ENCODE results near the gene WDFY4.

Gene WDFY4

GRCh38 chr10:48805848-48806247 is 121.2 kb downstream of the WDFY4 start:
- TF ChIP-seq JUND (IDR thresholded peaks at IDR 0.05; ENCODE audit: low read depth), result no peak
- in situ Hi-C loops (cut with HindIII; ENCODE audit: low pct_unique_long_range_greater_than_20kb, low sequenced_read_pairs), result no loop called here
- DNase-seq (ENCODE audit: low read depth in 1 of 2, low spot score in 1 of 2), result peak in 1 of 2 experiments; percentile 27

- in situ Hi-C loops (cut with HindIII; ENCODE audit: low pct_unique_long_range_greater_than_20kb, low sequenced_read_pairs), result no loop called here
- TF ChIP-seq JUND (IDR thresholded peaks at IDR 0.05; ENCODE audit: low read depth), result no peak
- no peak for DNase-seq (ENCODE audit: low read depth in 1 of 2, low spot score in 1 of 2)
Measured at GRCh38 chr10:48806342-48806741, 121.7 kb downstream of the WDFY4 start.

- in situ Hi-C loops (cut with HindIII; ENCODE audit: low pct_unique_long_range_greater_than_20kb, low sequenced_read_pairs), result no loop called here
- DNase-seq (ENCODE audit: low read depth in 1 of 2, low spot score in 1 of 2), result no peak
- TF ChIP-seq JUND (IDR thresholded peaks at IDR 0.05; ENCODE audit: low read depth), result no peak
Measured at GRCh38 chr10:48807791-48808470, 123.3 kb downstream of the WDFY4 start.

- TF ChIP-seq JUND (IDR thresholded peaks at IDR 0.05; ENCODE audit: low read depth), result no peak
- in situ Hi-C loops (cut with HindIII; ENCODE audit: low pct_unique_long_range_greater_than_20kb, low sequenced_read_pairs), result no loop called here
- DNase-seq (ENCODE audit: low read depth in 1 of 2, low spot score in 1 of 2), result no peak
Measured at GRCh38 chr10:48809261-48809660, 124.6 kb downstream of the WDFY4 start.

GRCh38 chr10:48811461-48811860 is 126.8 kb downstream of the WDFY4 start:
- no peak for TF ChIP-seq JUND (IDR thresholded peaks at IDR 0.05; ENCODE audit: low read depth)
- in situ Hi-C loops (cut with HindIII; ENCODE audit: low pct_unique_long_range_greater_than_20kb, low sequenced_read_pairs), result no loop called here
- no peak for DNase-seq (ENCODE audit: low read depth in 1 of 2, low spot score in 1 of 2)

GRCh38 chr10:48811917-48812316 is 127.2 kb downstream of the WDFY4 start:
- TF ChIP-seq JUND (IDR thresholded peaks at IDR 0.05; ENCODE audit: low read depth), result no peak
- in situ Hi-C loops (cut with HindIII; ENCODE audit: low pct_unique_long_range_greater_than_20kb, low sequenced_read_pairs), result no loop called here
- no peak for DNase-seq (ENCODE audit: low read depth in 1 of 2, low spot score in 1 of 2)

- TF ChIP-seq JUND (IDR thresholded peaks at IDR 0.05; ENCODE audit: low read depth), result no peak
Measured at GRCh38 chr10:48813291-48813690, 128.6 kb downstream of the WDFY4 start.

GRCh38 chr10:48813825-48814224 is 129.2 kb downstream of the WDFY4 start:
- in situ Hi-C loops (cut with HindIII; ENCODE audit: low pct_unique_long_range_greater_than_20kb, low sequenced_read_pairs), result no loop called here
- TF ChIP-seq JUND (IDR thresholded peaks at IDR 0.05; ENCODE audit: low read depth), result no peak
- no peak for DNase-seq (ENCODE audit: low read depth in 1 of 2, low spot score in 1 of 2)

More at GRCh38 chr10:48813291-48813690, 128.6 kb downstream of the WDFY4 start:
- DNase-seq (ENCODE audit: low read depth in 1 of 2, low spot score in 1 of 2), result no peak
- in situ Hi-C loops (cut with HindIII; ENCODE audit: low pct_unique_long_range_greater_than_20kb, low sequenced_read_pairs), result no loop called here

GRCh38 chr10:48814933-48815332 is 130.3 kb downstream of the WDFY4 start:
- peak in 1 of 2 experiments; percentile 28 for DNase-seq (ENCODE audit: low read depth in 1 of 2, low spot score in 1 of 2)
- in situ Hi-C loops (cut with HindIII; ENCODE audit: low pct_unique_long_range_greater_than_20kb, low sequenced_read_pairs), result no loop called here
- TF ChIP-seq JUND (IDR thresholded peaks at IDR 0.05; ENCODE audit: low read depth), result no peak

GRCh38 chr10:48817141-48817540 is 132.5 kb downstream of the WDFY4 start:
- in situ Hi-C loops (cut with HindIII; ENCODE audit: low pct_unique_long_range_greater_than_20kb, low sequenced_read_pairs), result no loop called here
- no peak for TF ChIP-seq JUND (IDR thresholded peaks at IDR 0.05; ENCODE audit: low read depth)
- DNase-seq (ENCODE audit: low read depth in 1 of 2, low spot score in 1 of 2), result no peak

- DNase-seq (ENCODE audit: low read depth in 1 of 2, low spot score in 1 of 2), result no peak
- no peak for TF ChIP-seq JUND (IDR thresholded peaks at IDR 0.05; ENCODE audit: low read depth)
- in situ Hi-C loops (cut with HindIII; ENCODE audit: low pct_unique_long_range_greater_than_20kb, low sequenced_read_pairs), result no loop called here
Measured at GRCh38 chr10:48818081-48818480, 133.4 kb downstream of the WDFY4 start.

GRCh38 chr10:48818861-48819520 is 134.3 kb downstream of the WDFY4 start:
- TF ChIP-seq JUND (IDR thresholded peaks at IDR 0.05; ENCODE audit: low read depth), result no peak
- DNase-seq (ENCODE audit: low read depth in 1 of 2, low spot score in 1 of 2), result no peak
- in situ Hi-C loops (cut with HindIII; ENCODE audit: low pct_unique_long_range_greater_than_20kb, low sequenced_read_pairs), result no loop called here

- no peak for DNase-seq (ENCODE audit: low read depth in 1 of 2, low spot score in 1 of 2)
- no peak for TF ChIP-seq JUND (IDR thresholded peaks at IDR 0.05; ENCODE audit: low read depth)
- in situ Hi-C loops (cut with HindIII; ENCODE audit: low pct_unique_long_range_greater_than_20kb, low sequenced_read_pairs), result no loop called here
Measured at GRCh38 chr10:48819783-48820182, 135.1 kb downstream of the WDFY4 start.

All from T47D (cell line).